A172 (cell line): ENCODE data around the gene FGGY. TPM values are rescaled to one million over a fixed set of nuclear protein-coding genes. Genes with fewer than 3 reads are reported as not detected.
"Not testable (repeated sequence)": the region's sequence is repeated elsewhere in the genome, so short reads cannot be mapped to it uniquely, and the experiment has no call there.

Source experiments
- DNase-seq: peaks from one replicate; pipeline ENCODE4 v3.0.0-alpha.2; 2015; ENCODE audit warnings: low spot score
- total RNA-seq: library from RNA; depleted of rRNA; stranded (reverse); fragments of >200 nt; shearing (Covaris generic); gene quantifications from 2 replicates; pipeline ENCODE4 v1.2.3, GENCODE V29; 2014

The FGGY gene
- total RNA-seq, 1 experiment from 2014 or later = 15.3 TPM

- no peak for DNase-seq
These were observed 214.9 kb downstream of the FGGY start for GRCh38 chr1:59511476-59512465.

- DNase-seq = no peak
These were observed 215.8 kb downstream of the FGGY start for GRCh38 chr1:59512702-59513101.

- DNase-seq = no peak
These were observed 217.4 kb downstream of the FGGY start for GRCh38 chr1:59514061-59514909.

GRCh38 chr1:59516881-59517280 is 220.0 kb downstream of the FGGY start:
- no peak for DNase-seq

GRCh38 chr1:59520194-59520593 is 223.3 kb downstream of the FGGY start:
- DNase-seq = no peak

GRCh38 chr1:59520827-59521418 is 224.0 kb downstream of the FGGY start:
- DNase-seq = peak; percentile 4

GRCh38 chr1:59521456-59521855 is 224.6 kb downstream of the FGGY start:
- no peak for DNase-seq

- DNase-seq = no peak
These were observed 226.1 kb downstream of the FGGY start for GRCh38 chr1:59522925-59523505.

GRCh38 chr1:59523745-59524450 is 227.0 kb downstream of the FGGY start:
- DNase-seq = no peak

GRCh38 chr1:59526240-59526639 is 229.3 kb downstream of the FGGY start:
- no peak for DNase-seq

- DNase-seq = no peak
These were observed 231.6 kb downstream of the FGGY start for GRCh38 chr1:59528471-59528870.

- DNase-seq = no peak
These were observed 232.0 kb downstream of the FGGY start for GRCh38 chr1:59528900-59529299.

- DNase-seq = no peak
These were observed 233.2 kb downstream of the FGGY start for GRCh38 chr1:59530119-59530518.

- no peak for DNase-seq
These were observed 235.2 kb downstream of the FGGY start for GRCh38 chr1:59532102-59532501.

- not testable (repeated sequence) for DNase-seq
These were observed 241.6 kb downstream of the FGGY start for GRCh38 chr1:59538476-59538875.

GRCh38 chr1:59539961-59540681 is 243.2 kb downstream of the FGGY start:
- no peak for DNase-seq

GRCh38 chr1:59541161-59541560 is 244.3 kb downstream of the FGGY start:
- DNase-seq = no peak

- DNase-seq = no peak
These were observed 245.0 kb downstream of the FGGY start for GRCh38 chr1:59541891-59542290.

GRCh38 chr1:59543211-59543668 is 246.3 kb downstream of the FGGY start:
- DNase-seq = no peak

- no peak for DNase-seq
These were observed 247.9 kb downstream of the FGGY start for GRCh38 chr1:59544615-59545293.
